H1 (cell line): ENCODE measurements around the gene CHST10. TPM values are rescaled to one million over a fixed set of nuclear protein-coding genes. Genes with fewer than 3 reads are reported as not detected.

Source experiments
- CTCF ChIA-PET: fragments of 300-600 bp; sonication (Branson Sonifier 250); formaldehyde crosslinking; loops from one replicate; lab custom pipeline; 2021; ENCODE audit not compliant: partially characterized antibody; lab: Charles Lee
- POLR2A ChIA-PET: fragments of 300-600 bp; sonication (Branson Sonifier 250); formaldehyde crosslinking; loops from one replicate; lab custom pipeline; 2021; ENCODE audit warnings: inconsistent platforms; ENCODE audit not compliant: partially characterized antibody; lab: Charles Lee
- DNase-seq, 2 experiments: peaks; one replicate each; pipeline versions ENCODE4 v3.0.0 to v3.0.0-alpha.2; 2010 to 2022; ENCODE audit warnings: low spot score in 2 of 2, low read depth in 1 of 2, mixed read lengths in 1 of 2
- FAIRE-seq: peaks from 2 replicates; lab custom pipeline; 2011; peaks lifted over from hg19 to GRCh38; lab: Jason Lieb, UNC
- H2AFZ ChIP-seq: 2 replicates; pipeline ENCODE4 v1.8.1; 2012; ENCODE audit warnings: low read length, inconsistent platforms
- H2AK5ac ChIP-seq: 2 replicates; pipeline ENCODE4 v1.6.1; 2013; ENCODE audit warnings: low read depth, low read length
- H2BK120ac ChIP-seq: replicated peaks from 2 replicates; pipeline ENCODE3; 2013; ENCODE audit warnings: low read depth, low read length, inconsistent platforms
- H2BK12ac ChIP-seq: 2 replicates; pipeline ENCODE4 v1.6.1; 2013; ENCODE audit warnings: low read depth, low read length
- H2BK15ac ChIP-seq: 2 replicates; pipeline ENCODE4 v1.6.1; 2013; ENCODE audit warnings: low read length
- H2BK20ac ChIP-seq: 2 replicates; pipeline ENCODE4 v1.6.1; 2013; ENCODE audit warnings: low read length
- H2BK5ac ChIP-seq: 2 replicates; pipeline ENCODE4 v1.6.1; 2013; ENCODE audit warnings: low read depth, low read length
- H3K14ac ChIP-seq: 2 replicates; pipeline ENCODE4 v1.6.1; 2013; ENCODE audit warnings: inconsistent platforms; ENCODE audit not compliant: insufficient read length
- H3K18ac ChIP-seq: 2 replicates; pipeline ENCODE4 v1.6.1; 2013; ENCODE audit warnings: low read length; ENCODE audit errors: extremely low read depth
- H3K23ac ChIP-seq: 2 replicates; pipeline ENCODE4 v1.6.1; 2013; ENCODE audit warnings: inconsistent platforms; ENCODE audit not compliant: insufficient read length
- H3K23me2 ChIP-seq: 2 replicates; pipeline ENCODE4 v1.6.1; 2013; ENCODE audit warnings: low read depth, low read length
- H3K27ac ChIP-seq: 2 replicates; pipeline ENCODE4 v1.6.1; 2011; ENCODE audit warnings: low read depth, low read length, inconsistent platforms
- H3K27me3 ChIP-seq, 4 experiments: replicated peaks in 1 of 4; 1 replicate in 1 of 4; 2 replicates in 3 of 4; pipeline versions ENCODE4 v1.6.1 to v1.8.1; 2011 to 2013; ENCODE audit warnings: low read length in 3 of 4, mild to moderate bottlenecking in 3 of 4, inconsistent platforms in 2 of 4, mixed read lengths in 2 of 4, moderate library complexity in 1 of 4; ENCODE audit not compliant: control insufficient read depth in 3 of 4, insufficient read depth in 3 of 4; ENCODE audit errors: extremely low read depth in 1 of 4
- H3K36me3 ChIP-seq, 4 experiments: 2 replicates each; pipeline versions ENCODE4 v1.6.1 to v1.8.1; 2011 to 2013; ENCODE audit warnings: mild to moderate bottlenecking in 4 of 4, low read length in 3 of 4, moderate library complexity in 2 of 4, control low read depth in 1 of 4, inconsistent platforms in 1 of 4; ENCODE audit not compliant: insufficient read depth in 4 of 4, control insufficient read depth in 2 of 4
- H3K4ac ChIP-seq: replicated peaks from 2 replicates; pipeline ENCODE3; 2013; ENCODE audit warnings: low read length, low read depth, mixed read lengths, inconsistent platforms; ENCODE audit not compliant: insufficient read length
- H3K4me1 ChIP-seq, 4 experiments: replicated peaks in 1 of 4; 1 replicate in 1 of 4; 2 replicates in 3 of 4; pipeline versions ENCODE4 v1.6.1 to v1.8.1; 2011 to 2013; ENCODE audit warnings: low read length in 3 of 4, inconsistent platforms in 2 of 4, mixed read lengths in 1 of 4; ENCODE audit not compliant: insufficient read depth in 4 of 4, control insufficient read depth in 3 of 4
- H3K4me2 ChIP-seq, 2 experiments: 2 replicates each; pipeline versions ENCODE4 v1.6.1 to v1.8.1; 2011 to 2013; ENCODE audit warnings: low read depth in 2 of 2, low read length in 2 of 2, control low read depth in 1 of 2, inconsistent platforms in 1 of 2, mild to moderate bottlenecking in 1 of 2; ENCODE audit not compliant: insufficient read depth in 1 of 2
- H3K4me3 ChIP-seq, 4 experiments: fragments of 200-600, 300-600 bp in 1 of 4; sonication (generic), shearing (Covaris generic), sonication (Bioruptor Twin) in 1 of 4; 2 replicates each; pipeline versions ENCODE4 v1.5.1 to v1.8.1; 2011 to 2016; ENCODE audit warnings: low read length in 4 of 4, low read depth in 3 of 4, control low read depth in 2 of 4, inconsistent platforms in 2 of 4, mild to moderate bottlenecking in 2 of 4, mixed read lengths in 1 of 4, moderate library complexity in 1 of 4; ENCODE audit not compliant: insufficient read depth in 2 of 4; ENCODE audit errors: extremely low read depth in 1 of 4
- H3K56ac ChIP-seq: replicated peaks from 2 replicates; pipeline ENCODE3; 2013; ENCODE audit warnings: low read depth, mild to moderate bottlenecking, mixed read lengths, low read length, inconsistent platforms; ENCODE audit not compliant: insufficient read length
- H3K79me1 ChIP-seq: 2 replicates; pipeline ENCODE4 v1.6.1; 2013; ENCODE audit warnings: low read depth, low read length, control low read depth
- H3K79me2 ChIP-seq, 2 experiments: 2 replicates each; pipeline versions ENCODE4 v1.6.1 to v1.8.1; 2012 to 2013; ENCODE audit warnings: low read length in 2 of 2, mild to moderate bottlenecking in 2 of 2, inconsistent platforms in 1 of 2; ENCODE audit not compliant: insufficient read depth in 2 of 2, control insufficient read depth in 1 of 2
- H3K9ac ChIP-seq, 4 experiments: replicated peaks in 1 of 4; 1 replicate in 1 of 4; 2 replicates in 3 of 4; pipeline versions ENCODE4 v1.6.1 to v1.8.1; 2011 to 2013; ENCODE audit warnings: low read depth in 3 of 4, low read length in 3 of 4, control low read depth in 2 of 4, mild to moderate bottlenecking in 2 of 4, moderate library complexity in 2 of 4, inconsistent platforms in 1 of 4; ENCODE audit errors: extremely low read depth in 1 of 4
- H3K9me3 ChIP-seq, 2 experiments: 2 replicates each; pipeline versions ENCODE4 v1.6.1 to v1.8.1; 2012 to 2013; ENCODE audit warnings: mild to moderate bottlenecking in 2 of 2, moderate library complexity in 2 of 2, control low read depth in 1 of 2, inconsistent platforms in 1 of 2, low read depth in 1 of 2, low read length in 1 of 2, mixed read lengths in 1 of 2; ENCODE audit not compliant: insufficient read depth in 2 of 2
- H4K20me1 ChIP-seq, 2 experiments: replicated peaks in 1 of 2; 2 replicates each; pipeline versions ENCODE3 to v1.8.1; 2011 to 2013; ENCODE audit warnings: inconsistent platforms in 2 of 2, low read length in 2 of 2, mild to moderate bottlenecking in 1 of 2; ENCODE audit not compliant: insufficient read depth in 2 of 2, control insufficient read depth in 1 of 2
- H4K5ac ChIP-seq: 2 replicates; pipeline ENCODE4 v1.6.1; 2013; ENCODE audit warnings: low read length, low read depth, mixed read lengths, inconsistent platforms; ENCODE audit not compliant: insufficient read length
- H4K8ac ChIP-seq: 2 replicates; pipeline ENCODE4 v1.8.0; 2013; ENCODE audit warnings: mild to moderate bottlenecking, moderate library complexity, low read length, inconsistent platforms; ENCODE audit not compliant: insufficient read depth; ENCODE audit errors: extremely low read depth
- H4K91ac ChIP-seq: replicated peaks from 2 replicates; pipeline ENCODE3; 2013; ENCODE audit warnings: low read length, mixed read lengths, inconsistent platforms; ENCODE audit not compliant: insufficient read length
- ATF2 ChIP-seq: IDR thresholded peaks from 2 replicates; pipeline ENCODE4 v1.6.1; 2012; ENCODE audit warnings: low read length, inconsistent platforms
- BACH1 ChIP-seq: IDR thresholded peaks from 2 replicates; pipeline ENCODE4 v1.6.1; 2012; ENCODE audit warnings: low read length, improper control_type of control experiment
- BRCA1 ChIP-seq: IDR thresholded peaks from 2 replicates; pipeline ENCODE4 v1.6.1; 2012; ENCODE audit warnings: low read depth, low read length, improper control_type of control experiment
- HDAC6 ChIP-seq: IDR thresholded peaks from one replicate; pipeline ENCODE4 v1.7.1; 2012; ENCODE audit warnings: low read depth, mild to moderate bottlenecking, inconsistent platforms, low read length, moderate library complexity
- SIX5 ChIP-seq: IDR thresholded peaks from 2 replicates; pipeline ENCODE4 v1.6.1; 2011; ENCODE audit warnings: mild to moderate bottlenecking, low read depth, low read length
- SUZ12 ChIP-seq: fragments of 200-600 bp; sonication (generic); IDR thresholded peaks from 2 replicates; pipeline ENCODE4 v1.6.1; 2012; ENCODE audit warnings: mild to moderate bottlenecking, inconsistent platforms, low read length, moderate library complexity, mixed read lengths
- TCF12 ChIP-seq: IDR thresholded peaks from 2 replicates; pipeline ENCODE4 v1.6.1; 2011; ENCODE audit warnings: low read depth, mild to moderate bottlenecking, low read length
- TEAD4 ChIP-seq: IDR thresholded peaks from 2 replicates; pipeline ENCODE4 v1.6.1; 2012; ENCODE audit warnings: low read depth, low read length, inconsistent platforms, mixed read lengths
- WGBS, 2 experiments: shearing (Covaris generic) in 1 of 2; methylation state at CpG; one replicate each; pipeline versions ENCODE4 v1.1.6 to v1.1.7; 2013 to 2015; ENCODE audit warnings: low lambda C conversion rate in 2 of 2, mixed read lengths in 2 of 2, inconsistent platforms in 1 of 2, low coverage in 1 of 2, missing lambda C conversion rate in 1 of 2; ENCODE audit not compliant: insufficient replicate concordance in 2 of 2, insufficient coverage in 1 of 2, insufficient read length in 1 of 2; ENCODE audit errors: extremely low coverage in 1 of 2, missing lambda C conversion rate in 1 of 2; 5-methylcytosine and 5-hydroxymethylcytosine counted together
- polyA plus RNA-seq, 7 experiments: library from polyadenylated mRNA; depleted of rRNA in 3 of 7; stranded (reverse) in 5 of 7; unstranded in 2 of 7; fragments of >200 nt in 5 of 7; fragments of 200-250 nt in 2 of 7; gene quantifications; 1 replicate in 5 of 7; 2 replicates in 1 of 7; 4 replicates in 1 of 7; pipeline versions ENCODE4 v1.2.1 to v1.2.3, GENCODE V29; 2011 to 2013; ENCODE audit warnings: missing spikeins in 2 of 7, mixed read lengths in 2 of 7
- total RNA-seq: library from RNA; stranded (reverse); fragmentation: NEBNext Ultra II Directional; extraction: Animal tissue kit (Norgen Biotek cat#: 25700); gene quantifications from 2 replicates; pipeline ENCODE4 v1.2.1, GENCODE V29; 2021

Gene CHST10
- total and polyA plus RNA-seq, 2 of the 8 experiments (the other 6 are each of a cell fraction or from before 2014, with no cell fraction given), result 27.3 to 29.1 TPM

- no peak overlapping the region for H2AK5ac ChIP-seq
- H2BK12ac ChIP-seq, result no peak overlapping the region
- no peak overlapping the region for H2BK20ac ChIP-seq
- no peak overlapping the region for H3K18ac ChIP-seq
- no peak overlapping the region for H3K23ac ChIP-seq
- TF ChIP-seq BRCA1 (no peak), TEAD4 (no peak), HDAC6 (no peak), TCF12 (no peak), SIX5 (no peak), BACH1 (no peak), ATF2 (no peak), SUZ12 (no peak)
- H3K14ac ChIP-seq, result no peak overlapping the region
- ChIA-PET POLR2A (no interaction called here), CTCF (interaction anchor here (0.6 to 2.8 kb wide), 4 partner anchors 8 to 186 kb away, joined by 4 to 37 read pairs (median 4); no protein-coding TSS in a partner anchor)
- no peaks in the 10 kb centered on the region for H3K36me3 ChIP-seq
- DNase-seq (no peak), FAIRE-seq (no peak)
- no peak overlapping the region for H4K5ac ChIP-seq
- H3K4ac ChIP-seq, result no peak overlapping the region
- H3K79me1 ChIP-seq, result no peaks in the 10 kb centered on the region
- peaks cover 0 to 2% (median 0%) of the 10 kb centered on the region in 4 experiments; a peak in 1 of 7 replicates for H3K4me1 ChIP-seq
- H3K9ac ChIP-seq, result no peak overlapping the region
- no peaks in the 10 kb centered on the region for H3K9me3 ChIP-seq
- WGBS, 2 experiments, result 90% methylated on average over 5 of the region's 5 CpGs; no CpG with 5 or more reads in 1 of the 2 experiments
- H2BK120ac ChIP-seq, result no peak overlapping the region
- H3K4me3 ChIP-seq, result no peak overlapping the region
- H3K79me2 ChIP-seq, result no peaks in the 10 kb centered on the region
- no peak overlapping the region for H2BK15ac ChIP-seq
- no peak overlapping the region for H2BK5ac ChIP-seq
- no peak overlapping the region for H2AFZ ChIP-seq
- H4K8ac ChIP-seq, result no peak overlapping the region
- H3K27me3 ChIP-seq, result no peaks in the 10 kb centered on the region
- 0 out of 2 replicates have a peak, but pooled peaks cover 1% of the 10 kb centered on the region for H3K23me2 ChIP-seq
- no peak overlapping the region for H3K27ac ChIP-seq
- H3K56ac ChIP-seq, result no peak overlapping the region
- no peak overlapping the region for H3K4me2 ChIP-seq
- no peaks in the 10 kb centered on the region for H4K20me1 ChIP-seq
- no peak overlapping the region for H4K91ac ChIP-seq
Observed at GRCh38 chr2:100383954-100384353, 33.5 kb downstream of the CHST10 start.
